Skeletal muscle satellite cell (primary cell): ENCODE data around the gene PTH1R.
A peak's percentile ranks its signal among the peaks of the same experiment; 100 is the strongest.

Experiments used
- H3K27me3 ChIP-seq: 2 replicates; pipeline ENCODE4 v1.7.0; 2013; ENCODE audit warnings: low read length; ENCODE audit not compliant: control insufficient read depth, insufficient read depth
- H3K36me3 ChIP-seq: 2 replicates; pipeline ENCODE4 v1.7.0; 2013; ENCODE audit warnings: mild to moderate bottlenecking, control low read depth, low read length; ENCODE audit not compliant: insufficient read depth
- H3K4me1 ChIP-seq: 2 replicates; pipeline ENCODE4 v1.7.0; 2013; ENCODE audit warnings: low read length; ENCODE audit not compliant: control insufficient read depth, insufficient read depth
- H3K4me2 ChIP-seq: 2 replicates; pipeline ENCODE4 v1.7.0; 2013; ENCODE audit warnings: mild to moderate bottlenecking, low read length
- H3K4me3 ChIP-seq: 2 replicates; pipeline ENCODE4 v1.7.0; 2013; ENCODE audit warnings: low read length
- H3K9ac ChIP-seq: 2 replicates; pipeline ENCODE4 v1.7.0; 2013; ENCODE audit warnings: mild to moderate bottlenecking, low read depth, low read length, moderate library complexity
- H3K9me3 ChIP-seq: replicated peaks from 2 replicates; pipeline ENCODE4 v1.7.0; 2013; ENCODE audit warnings: mild to moderate bottlenecking, control low read depth, low read length

PTH1R gene

DNA sequence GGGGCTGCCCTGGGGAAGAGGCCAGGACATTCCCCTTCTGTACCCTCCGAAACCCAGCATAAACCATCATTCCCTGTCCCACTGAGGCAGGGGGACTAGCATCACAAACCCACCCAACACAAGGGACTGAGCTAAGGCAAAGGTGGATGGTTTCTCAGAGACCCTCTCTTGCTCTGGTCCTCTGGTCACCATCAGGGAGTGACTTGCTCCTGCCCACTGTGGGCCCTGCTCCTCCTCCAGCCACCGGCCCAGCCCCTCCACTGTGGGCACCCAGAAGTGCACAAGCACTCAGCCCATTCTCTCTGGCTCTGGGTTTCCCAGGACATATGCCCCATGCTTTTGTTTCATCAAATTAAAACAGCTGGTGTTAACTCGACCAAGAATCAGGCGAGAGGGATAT is 44.9 kb downstream of the PTH1R start:
- Histone ChIP-seq H3K4me1 (peaks cover 18% of the 10 kb centered on the region), H3K4me2 (no peak overlapping the region), H3K27me3 (no peaks in the 10 kb centered on the region), H3K4me3 (no peak overlapping the region), H3K9ac (no peak overlapping the region), H3K36me3 (peaks cover 86% of the 10 kb centered on the region), H3K9me3 (peaks cover 3% of the 10 kb centered on the region)

DNA sequence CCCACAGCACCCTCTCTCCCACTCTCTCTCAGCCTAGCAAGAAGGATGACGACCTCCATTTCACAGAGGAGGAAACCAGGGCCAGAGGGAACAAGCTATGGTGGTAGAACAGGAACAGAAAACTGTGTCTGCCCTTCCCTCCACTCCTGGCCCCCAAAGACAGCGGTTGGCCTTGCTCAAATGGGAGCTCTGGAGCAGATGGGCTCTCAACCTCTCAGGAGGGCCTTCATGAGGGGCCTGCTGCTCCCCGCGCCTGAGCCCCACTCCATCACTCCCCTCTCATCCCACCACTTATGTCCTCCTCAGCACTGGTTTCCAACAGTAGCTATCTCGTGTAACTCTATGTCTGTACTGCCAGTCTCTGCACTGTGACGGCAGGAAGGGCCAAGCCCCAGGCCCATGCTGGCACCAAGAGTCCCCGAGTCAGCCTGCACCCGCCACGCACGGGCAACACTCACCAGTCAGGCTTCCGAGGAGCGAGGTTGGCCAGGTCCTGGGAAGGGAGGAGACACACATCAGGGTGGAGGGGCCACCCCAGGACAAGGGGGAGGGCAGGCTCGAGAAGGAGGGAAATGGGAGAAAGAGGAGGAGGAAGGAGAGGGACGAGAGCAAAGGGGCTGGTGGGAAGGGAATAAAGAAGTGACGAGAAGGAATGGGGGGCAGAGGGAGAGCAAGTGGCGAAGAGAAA is 45.5 kb downstream of the PTH1R start:
- H3K9ac ChIP-seq = no peak overlapping the region
- H3K4me1 ChIP-seq = peaks cover 18% of the 10 kb centered on the region
- no peak overlapping the region for H3K4me3 ChIP-seq
- H3K4me2 ChIP-seq = no peak overlapping the region
- no peaks in the 10 kb centered on the region for H3K9me3 ChIP-seq
- H3K36me3 ChIP-seq = peaks cover 82% of the 10 kb centered on the region
- no peaks in the 10 kb centered on the region for H3K27me3 ChIP-seq

DNA sequence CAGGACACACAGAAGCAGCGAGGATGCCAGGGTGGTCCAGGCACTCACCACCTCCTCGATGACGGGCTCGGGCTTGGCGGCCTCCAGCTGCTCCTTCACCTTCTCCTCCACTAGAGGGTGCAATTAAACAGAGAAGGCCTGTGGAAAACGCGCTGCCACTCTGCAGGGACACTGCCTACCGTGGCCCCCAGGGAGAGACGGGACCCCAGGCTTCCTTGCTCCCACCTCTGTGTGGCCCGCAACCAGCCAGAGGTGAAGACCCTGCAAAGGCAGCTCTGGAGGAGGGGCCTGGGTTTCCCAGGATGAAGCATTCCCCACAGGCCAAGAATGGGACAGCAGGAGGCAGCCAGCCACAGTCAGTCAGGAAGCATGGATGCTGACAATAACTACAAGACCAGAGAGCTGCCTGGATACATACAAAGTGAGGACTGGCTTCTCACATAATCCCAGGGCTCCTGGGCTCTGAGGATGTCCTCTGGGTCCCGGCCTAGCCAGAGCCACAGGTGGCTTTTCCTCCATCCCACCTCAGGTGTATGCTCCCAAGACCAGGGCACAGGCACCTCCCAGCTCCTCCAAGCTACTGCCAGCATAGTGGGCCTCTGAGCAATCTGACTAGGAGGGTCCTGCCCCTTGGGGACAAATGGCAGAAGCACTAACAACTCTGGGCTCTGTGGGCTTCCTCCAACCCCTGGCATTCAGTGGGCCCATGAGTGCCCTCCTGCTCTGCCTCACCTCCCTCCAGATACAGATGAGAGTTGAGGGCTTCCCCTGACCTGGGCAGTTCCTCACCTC is 46.2 kb downstream of the PTH1R start:
- Histone ChIP-seq H3K27me3 (no peaks in the 10 kb centered on the region), H3K4me2 (no peak overlapping the region), H3K36me3 (peaks cover 82% of the 10 kb centered on the region), H3K9me3 (no peaks in the 10 kb centered on the region), H3K4me1 (peaks cover 18% of the 10 kb centered on the region), H3K9ac (no peak overlapping the region), H3K4me3 (no peak overlapping the region)

DNA sequence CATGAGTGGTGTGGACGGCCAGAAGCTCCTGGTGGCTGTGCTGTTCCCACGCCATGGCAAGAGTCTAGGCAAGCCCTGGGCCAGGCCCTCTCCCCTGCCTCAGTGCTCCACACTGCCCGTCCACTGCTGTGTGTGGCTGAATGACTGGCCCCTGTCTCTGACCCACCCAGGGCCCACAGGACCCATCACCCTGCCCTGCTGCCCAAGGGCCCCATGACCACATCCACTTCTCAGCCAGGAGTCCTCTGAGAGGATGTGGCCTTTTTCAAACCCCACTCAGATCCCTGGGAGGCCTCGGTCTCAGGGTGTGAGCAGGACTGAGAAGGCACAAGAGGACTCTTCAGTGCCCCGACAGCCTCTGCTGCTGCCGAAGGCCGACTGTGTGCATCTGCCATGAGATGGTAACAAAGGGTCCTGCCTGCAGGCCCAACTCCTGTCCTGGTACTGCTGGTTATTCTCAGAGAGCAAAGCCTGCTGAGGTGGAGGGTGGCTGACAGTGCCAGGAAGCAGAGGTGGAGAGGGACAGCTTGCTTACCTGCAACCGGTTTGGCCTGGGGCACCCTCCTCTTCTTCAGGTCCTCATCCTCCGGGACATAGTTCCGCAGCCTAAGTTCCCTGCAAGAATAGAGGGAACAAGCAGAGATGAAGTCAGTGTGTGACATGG is 47.5 kb downstream of the PTH1R start:
- peaks cover 23% of the 10 kb centered on the region for H3K4me1 ChIP-seq
- H3K4me2 ChIP-seq = no peak overlapping the region
- H3K9ac ChIP-seq = peak overlapping the region; percentile 50

DNA sequence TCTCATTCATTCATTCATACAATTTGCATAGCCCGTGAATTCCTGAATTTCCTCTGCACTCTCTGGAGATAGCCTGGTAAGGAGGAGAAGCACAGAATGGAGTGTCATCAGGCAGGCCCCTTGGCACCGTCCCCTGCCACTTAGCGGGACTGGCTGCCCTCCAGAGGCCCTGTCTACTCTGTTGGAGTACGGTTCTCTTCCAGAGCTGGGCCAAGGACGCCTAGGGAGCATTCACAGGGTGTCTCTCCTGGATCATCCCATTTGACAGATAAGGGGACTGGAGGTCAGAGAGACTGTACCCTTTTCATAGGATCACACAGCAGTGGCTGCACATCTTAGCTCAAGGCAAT is 48.0 kb downstream of the PTH1R start:
- H3K4me2 ChIP-seq = no peak overlapping the region

More for the DNA sequence above, 47.5 kb downstream of the PTH1R start:
- no peak overlapping the region for H3K4me3 ChIP-seq
- H3K9me3 ChIP-seq = no peaks in the 10 kb centered on the region
- peaks cover 70% of the 10 kb centered on the region for H3K36me3 ChIP-seq
- H3K27me3 ChIP-seq = no peaks in the 10 kb centered on the region

DNA sequence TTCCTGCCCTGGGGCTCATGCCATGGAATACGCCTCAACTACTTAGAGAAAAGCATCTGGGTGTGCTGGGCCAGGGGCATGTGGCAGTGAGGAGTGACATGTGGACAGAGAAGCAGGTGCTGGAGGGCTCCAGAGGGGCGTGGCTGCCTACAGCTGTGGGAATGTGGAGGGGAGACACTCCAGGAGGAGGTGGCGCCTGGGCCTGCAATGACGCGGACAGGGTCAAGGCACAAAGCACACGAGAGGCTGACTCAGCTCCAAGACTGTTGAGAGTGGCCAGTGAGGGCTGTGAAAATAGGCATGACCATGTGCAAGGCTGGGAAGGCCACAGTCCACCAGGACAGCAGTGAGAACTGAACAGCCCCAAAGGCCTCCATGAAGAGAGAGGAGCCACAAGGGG is 48.5 kb downstream of the PTH1R start:
- Histone ChIP-seq H3K36me3 (peaks cover 60% of the 10 kb centered on the region), H3K4me1 (peaks cover 33% of the 10 kb centered on the region), H3K4me2 (peak overlapping the region; percentile 2), H3K9ac (peak overlapping the region; percentile 79), H3K27me3 (no peaks in the 10 kb centered on the region), H3K4me3 (no peak overlapping the region), H3K9me3 (no peaks in the 10 kb centered on the region)

More for the DNA sequence above, 48.0 kb downstream of the PTH1R start:
- Histone ChIP-seq H3K9me3 (no peaks in the 10 kb centered on the region), H3K36me3 (peaks cover 64% of the 10 kb centered on the region), H3K4me1 (peaks cover 28% of the 10 kb centered on the region), H3K27me3 (no peaks in the 10 kb centered on the region), H3K4me3 (no peak overlapping the region), H3K9ac (peak overlapping the region; percentile 50)

DNA sequence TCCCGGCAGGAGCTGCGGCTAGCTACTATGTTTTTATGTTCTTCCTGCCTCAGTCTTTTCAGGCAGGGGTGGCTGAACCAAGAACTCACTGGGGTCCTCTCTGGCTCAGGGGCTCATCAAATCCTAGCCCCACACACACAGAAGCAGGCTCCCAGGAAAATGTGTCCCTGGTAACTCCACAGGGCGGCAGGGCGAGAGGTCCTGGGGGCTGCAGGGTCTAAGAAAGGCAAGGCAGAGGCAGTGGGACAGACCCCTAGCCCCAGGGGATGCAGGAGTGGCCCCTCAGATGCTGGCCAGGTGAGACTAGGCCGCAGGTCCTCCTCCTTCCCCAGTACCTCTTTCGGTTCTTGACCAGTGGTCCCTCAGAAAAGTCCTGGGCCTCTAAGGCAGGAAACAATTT is 48.9 kb downstream of the PTH1R start:
- H3K36me3 ChIP-seq = peaks cover 56% of the 10 kb centered on the region
- peak overlapping the region; percentile 79 for H3K9ac ChIP-seq
- H3K27me3 ChIP-seq = no peaks in the 10 kb centered on the region
- H3K4me1 ChIP-seq = peaks cover 37% of the 10 kb centered on the region
- H3K9me3 ChIP-seq = no peaks in the 10 kb centered on the region
- no peak overlapping the region for H3K4me3 ChIP-seq
- peak overlapping the region; percentile 2 for H3K4me2 ChIP-seq

DNA sequence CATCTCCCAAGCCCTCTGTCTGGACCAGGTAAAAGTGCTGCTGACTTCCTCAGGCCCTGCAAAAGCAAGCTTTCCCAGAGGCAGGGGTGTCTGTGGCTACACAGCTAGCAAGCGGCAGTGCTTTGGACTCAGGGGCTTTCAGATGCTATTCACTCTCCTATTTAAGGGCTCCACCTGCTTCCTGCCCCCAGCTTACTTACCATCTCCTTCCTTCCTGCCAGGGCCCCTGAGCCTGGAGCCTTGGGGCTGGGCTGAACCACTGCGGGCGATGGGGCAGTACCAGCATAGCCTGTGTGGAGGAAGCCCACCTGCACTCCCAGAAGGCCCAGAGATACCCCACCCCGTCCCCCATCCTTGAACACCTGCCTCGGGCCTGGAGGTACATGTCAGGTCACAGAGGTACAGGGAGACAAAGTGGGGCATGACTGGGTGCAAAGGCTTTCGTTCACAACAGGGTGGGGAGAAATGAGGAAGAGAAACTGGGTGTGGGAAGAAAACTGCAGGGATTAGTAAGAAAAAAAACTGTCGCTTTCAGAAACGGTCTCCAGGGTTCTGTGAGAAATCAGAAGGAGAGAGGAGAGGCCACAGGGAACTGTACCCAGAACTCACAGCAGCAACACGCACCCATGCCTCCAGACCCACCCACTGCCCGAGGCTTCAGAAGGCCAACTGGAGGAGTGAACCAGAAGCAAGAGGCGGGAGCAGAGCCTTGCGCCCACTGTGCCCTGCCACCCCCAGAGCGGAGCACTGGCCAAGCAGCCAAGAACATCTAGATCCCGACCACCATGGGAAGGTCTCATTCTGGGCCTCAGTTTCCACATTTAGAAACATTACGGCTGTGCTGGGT is 49.6 kb downstream of the PTH1R start:
- Histone ChIP-seq H3K27me3 (no peaks in the 10 kb centered on the region), H3K36me3 (peaks cover 49% of the 10 kb centered on the region), H3K4me3 (no peak overlapping the region), H3K4me2 (no peak overlapping the region), H3K4me1 (peaks cover 43% of the 10 kb centered on the region), H3K9ac (peak overlapping the region; percentile 79), H3K9me3 (no peaks in the 10 kb centered on the region)

DNA sequence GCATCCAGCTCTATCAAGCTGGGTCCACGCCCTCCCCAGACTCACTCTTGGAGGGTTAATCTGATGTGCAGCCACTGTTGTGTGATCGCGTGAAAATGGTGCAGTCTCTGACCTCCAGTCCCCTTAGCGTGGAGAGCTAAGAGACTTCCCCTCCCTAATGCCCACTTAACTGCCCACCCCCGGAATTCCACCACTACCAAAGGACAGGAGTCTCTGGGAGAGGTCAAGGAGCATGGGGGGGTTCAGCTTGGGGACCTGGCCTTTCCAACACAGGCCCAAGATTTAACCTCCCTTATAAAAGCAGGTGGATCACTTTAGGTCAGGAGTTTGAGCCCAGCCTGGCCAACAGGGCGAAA is 50.2 kb downstream of the PTH1R start:
- Histone ChIP-seq H3K9me3 (no peaks in the 10 kb centered on the region), H3K36me3 (peaks cover 43% of the 10 kb centered on the region), H3K4me1 (peaks cover 49% of the 10 kb centered on the region), H3K4me3 (no peak overlapping the region), H3K9ac (no peak overlapping the region), H3K27me3 (no peaks in the 10 kb centered on the region), H3K4me2 (no peak overlapping the region)

DNA sequence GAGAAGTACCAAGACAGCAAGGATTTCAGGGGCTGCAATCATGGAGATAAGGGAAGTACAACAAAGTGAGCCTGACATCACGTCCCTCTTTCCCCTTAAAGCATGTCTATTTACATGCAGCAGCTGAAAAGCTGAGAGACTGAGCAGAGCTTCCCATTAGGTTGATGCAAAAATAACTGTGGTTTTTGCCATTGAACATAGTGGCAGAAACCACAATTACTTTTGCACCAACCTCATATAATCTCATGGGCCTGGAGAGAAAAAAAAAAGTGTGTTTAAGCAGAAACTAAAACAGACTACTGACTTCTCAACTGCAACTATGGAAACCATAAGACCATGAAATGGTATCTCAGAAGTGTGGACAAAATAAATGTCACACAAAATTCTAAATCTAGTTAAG is 50.8 kb downstream of the PTH1R start:
- Histone ChIP-seq H3K4me1 (peaks cover 55% of the 10 kb centered on the region), H3K9me3 (no peaks in the 10 kb centered on the region), H3K36me3 (peaks cover 37% of the 10 kb centered on the region)

DNA sequence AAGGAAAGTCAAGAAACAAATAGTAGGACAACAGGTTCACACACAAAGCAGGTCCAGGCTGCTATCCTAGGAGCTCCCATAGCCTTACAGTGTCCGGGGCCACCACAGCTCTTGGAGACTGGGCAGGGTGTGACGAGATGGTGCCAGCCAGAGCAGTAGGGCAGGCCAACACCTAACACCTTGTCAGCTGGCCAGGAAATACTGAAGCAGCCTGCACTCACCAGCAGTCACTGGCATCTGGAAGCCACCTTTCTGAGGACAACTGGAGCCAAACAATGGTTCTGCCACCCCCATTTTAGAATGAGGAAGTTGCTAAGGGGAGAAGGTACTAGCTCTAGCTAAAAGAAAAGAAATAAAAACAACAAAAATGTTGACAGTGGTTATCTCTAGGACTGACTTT is 51.8 kb downstream of the PTH1R start:
- H3K4me3 ChIP-seq = no peak overlapping the region
- H3K4me2 ChIP-seq = no peak overlapping the region
- H3K36me3 ChIP-seq = peaks cover 28% of the 10 kb centered on the region
- no peak overlapping the region for H3K9ac ChIP-seq
- H3K27me3 ChIP-seq = no peaks in the 10 kb centered on the region
- peaks cover 65% of the 10 kb centered on the region for H3K4me1 ChIP-seq
- no peaks in the 10 kb centered on the region for H3K9me3 ChIP-seq

More for the DNA sequence above, 50.8 kb downstream of the PTH1R start:
- no peak overlapping the region for H3K9ac ChIP-seq
- H3K27me3 ChIP-seq = no peaks in the 10 kb centered on the region
- no peak overlapping the region for H3K4me2 ChIP-seq
- H3K4me3 ChIP-seq = no peak overlapping the region
